GM18951 (cell line): ENCODE results near the gene GIGYF1.
"Not testable (repeated sequence)": the region's sequence is repeated elsewhere in the genome, so short reads cannot be mapped to it uniquely, and the experiment has no call there.

Experiments
- POLR2A ChIP-seq: IDR thresholded peaks from 4 replicates; pipeline ENCODE4 v1.6.1; 2011; ENCODE audit warnings: mild to moderate bottlenecking; ENCODE audit not compliant: insufficient read length, insufficient read depth; ENCODE audit errors: extremely low read depth
- in situ Hi-C: fragments of 300-500 bp; cut with MboI; formaldehyde crosslinking; loops from one replicate; pipeline ENCODE4 v1.12.0; 2022; ENCODE audit warnings: low sequenced_read_pairs, mixed read lengths, inconsistent platforms; ENCODE audit not compliant: unreplicated experiment

The GIGYF1 gene

GRCh38 chr7:100667331-100668068, 26.6 kb downstream of the GIGYF1 start:
- in situ Hi-C loops: no loop called here
- no peak for TF ChIP-seq POLR2A

DNA sequence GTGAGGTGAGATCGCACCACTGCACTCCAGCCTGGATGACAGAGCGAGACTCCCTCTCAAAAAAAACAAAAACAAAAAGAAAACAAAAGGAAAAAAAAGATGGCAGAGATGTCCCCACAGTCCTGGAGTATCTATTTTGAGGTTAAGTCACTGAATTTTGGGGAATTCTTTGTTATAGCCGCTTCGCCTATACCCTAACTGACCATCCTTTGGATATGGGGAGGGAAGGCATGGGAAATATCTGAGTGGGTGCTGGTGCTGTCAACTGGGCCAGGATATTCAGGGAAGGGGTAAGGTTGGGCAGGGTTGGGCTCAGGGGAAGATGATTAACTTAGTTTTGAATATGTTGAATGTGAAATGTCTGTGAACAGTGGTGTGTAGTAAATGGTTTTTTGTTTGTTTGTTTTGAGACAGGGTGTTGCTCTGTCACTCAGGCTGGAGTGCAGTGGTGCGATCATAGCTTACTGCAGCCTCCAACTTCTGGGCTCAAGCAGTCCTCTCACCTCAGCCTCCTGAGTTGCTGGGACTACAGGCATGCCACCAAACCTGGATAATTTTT, 28.8 kb downstream of the GIGYF1 start:
- in situ Hi-C loops: no loop called here
- TF ChIP-seq POLR2A: no peak

DNA sequence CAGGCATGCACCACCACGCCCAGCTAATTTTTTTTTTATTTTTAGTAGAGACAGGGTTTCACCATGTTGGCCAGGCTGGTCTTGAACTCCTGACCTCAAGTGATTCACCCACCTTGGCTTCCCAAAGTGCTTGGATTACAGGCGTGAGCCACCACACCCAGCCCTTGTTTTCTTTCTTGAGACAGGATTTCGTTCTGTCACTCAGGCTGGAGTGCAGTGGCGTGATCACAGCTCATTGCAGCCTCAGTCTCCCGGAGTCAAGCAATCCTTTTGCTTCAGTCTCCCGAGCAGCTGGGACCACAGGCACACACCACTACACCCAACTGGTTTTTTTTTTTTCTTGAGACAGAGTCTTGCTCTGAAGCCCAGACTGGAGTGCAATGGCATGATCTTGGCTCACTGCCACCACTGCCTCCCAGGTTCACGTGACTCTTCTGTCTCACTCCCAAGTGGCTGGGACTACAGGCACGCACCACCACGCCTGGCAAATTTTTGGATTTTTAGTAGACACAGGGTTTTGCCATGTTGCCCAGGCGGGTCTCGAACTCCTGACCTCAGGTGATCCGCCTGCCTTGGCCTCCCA, 31.8 kb downstream of the GIGYF1 start:
- in situ Hi-C loops: not testable (repeated sequence)

DNA sequence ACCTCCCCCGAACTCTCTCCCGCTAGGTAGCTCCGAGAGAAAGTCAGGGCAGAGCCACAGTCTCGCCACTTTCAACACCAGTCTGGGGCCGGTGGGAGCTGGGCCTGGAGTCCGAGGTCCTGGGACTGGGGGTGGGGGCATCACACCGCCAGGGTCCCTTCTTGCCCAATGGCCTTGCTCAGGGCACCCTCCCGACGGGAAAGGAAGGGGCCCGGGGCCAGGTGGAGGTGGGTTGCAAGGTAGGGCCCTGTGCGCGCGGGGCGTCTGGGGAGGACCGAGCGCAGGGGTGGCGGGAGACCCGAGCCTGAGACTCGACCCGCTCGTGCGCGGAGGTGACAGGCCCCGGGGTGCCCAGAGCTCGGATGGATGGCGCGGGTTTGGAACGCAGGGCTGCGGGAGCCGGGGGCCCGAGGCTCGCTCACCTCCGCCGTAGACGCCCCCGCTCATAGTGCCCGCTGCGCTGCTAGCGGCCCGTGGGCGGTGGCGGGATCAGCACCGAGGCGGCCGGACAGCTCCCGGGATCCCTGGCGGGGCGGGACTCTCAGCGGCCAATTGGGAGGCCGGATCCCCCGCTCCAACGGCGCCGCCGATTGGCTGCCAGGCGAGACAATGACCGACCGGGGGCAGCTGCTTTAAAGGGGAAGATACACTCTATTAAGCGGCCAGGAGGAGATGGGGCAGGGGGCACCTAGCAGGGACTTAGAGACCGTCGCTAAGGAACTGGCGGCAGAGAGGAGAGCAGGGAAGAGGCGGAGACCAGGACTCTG, 38.0 kb downstream of the GIGYF1 start, which contains the start of gene ACTL6B:
ACTL6B (minus strand) TSS at position 541 of the 767 bp plus-strand sequence; CDS start at position 447, 94 bp downstream.
- TF ChIP-seq POLR2A: no peak
- in situ Hi-C loops: no loop called here

DNA sequence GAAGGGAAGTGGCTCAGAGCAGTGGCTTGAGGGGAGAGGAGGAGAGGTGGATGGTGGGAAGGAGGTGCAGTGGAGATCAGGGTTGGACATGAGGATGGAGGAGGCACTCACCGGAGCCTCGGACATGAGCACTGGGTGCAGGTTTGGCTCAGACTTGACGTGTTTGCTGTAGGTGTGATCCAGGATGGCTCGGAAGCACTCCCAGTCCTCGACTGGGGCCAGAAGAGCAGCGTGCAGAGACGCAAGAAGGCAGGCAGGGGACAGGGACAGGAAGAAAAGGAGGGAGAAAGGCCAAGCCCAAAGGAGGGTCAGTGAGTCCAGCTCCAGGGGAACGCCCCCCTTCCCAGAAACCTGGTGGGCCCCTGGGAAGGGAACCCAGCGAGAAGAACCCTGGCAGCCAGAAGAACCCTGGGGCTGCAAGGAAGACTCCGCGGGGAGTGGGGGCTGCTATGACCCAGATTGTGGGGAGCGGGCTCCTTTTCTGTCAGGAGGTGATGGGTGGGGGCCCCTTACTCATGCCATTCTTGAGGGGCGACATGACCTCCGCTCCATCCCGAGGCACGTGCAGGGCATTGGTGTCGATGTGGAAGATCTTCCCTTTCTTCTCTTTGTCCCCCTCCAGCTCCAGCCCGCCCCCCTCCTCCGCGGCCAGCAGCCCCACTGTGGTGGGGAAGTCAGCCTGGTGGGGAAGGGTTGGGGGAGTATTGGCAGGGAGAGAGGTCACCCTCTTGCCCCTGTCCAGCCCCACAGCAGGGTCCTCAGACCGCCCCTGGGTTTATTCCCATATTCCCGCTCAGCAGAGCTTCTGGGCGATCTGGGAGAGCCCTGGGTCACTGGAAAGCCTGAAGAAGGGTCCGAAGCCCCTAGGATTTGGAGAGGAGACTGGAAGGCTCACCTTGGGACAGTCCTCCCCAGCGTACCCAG, 38.9 kb downstream of the GIGYF1 start:
- TF ChIP-seq POLR2A: no peak
- in situ Hi-C loops: no loop called here

- in situ Hi-C loops: no loop called here
- no peak for TF ChIP-seq POLR2A
These were observed 44.1 kb downstream of the GIGYF1 start for GRCh38 chr7:100649826-100650565.

GRCh38 chr7:100642534-100642907, 51.5 kb downstream of the GIGYF1 start:
- in situ Hi-C loops: no loop called here
- no peak for TF ChIP-seq POLR2A

GRCh38 chr7:100641860-100642533, 52.1 kb downstream of the GIGYF1 start:
- TF ChIP-seq POLR2A: no peak
- in situ Hi-C loops: no loop called here

GRCh38 chr7:100641463-100641859, 52.6 kb downstream of the GIGYF1 start, which contains the start of gene TFR2:
Gene TFR2 (minus strand): TSS chr7:100641552. CDS start chr7:100641509, 43 bp downstream.
- in situ Hi-C loops: no loop called here
- no peak for TF ChIP-seq POLR2A

DNA sequence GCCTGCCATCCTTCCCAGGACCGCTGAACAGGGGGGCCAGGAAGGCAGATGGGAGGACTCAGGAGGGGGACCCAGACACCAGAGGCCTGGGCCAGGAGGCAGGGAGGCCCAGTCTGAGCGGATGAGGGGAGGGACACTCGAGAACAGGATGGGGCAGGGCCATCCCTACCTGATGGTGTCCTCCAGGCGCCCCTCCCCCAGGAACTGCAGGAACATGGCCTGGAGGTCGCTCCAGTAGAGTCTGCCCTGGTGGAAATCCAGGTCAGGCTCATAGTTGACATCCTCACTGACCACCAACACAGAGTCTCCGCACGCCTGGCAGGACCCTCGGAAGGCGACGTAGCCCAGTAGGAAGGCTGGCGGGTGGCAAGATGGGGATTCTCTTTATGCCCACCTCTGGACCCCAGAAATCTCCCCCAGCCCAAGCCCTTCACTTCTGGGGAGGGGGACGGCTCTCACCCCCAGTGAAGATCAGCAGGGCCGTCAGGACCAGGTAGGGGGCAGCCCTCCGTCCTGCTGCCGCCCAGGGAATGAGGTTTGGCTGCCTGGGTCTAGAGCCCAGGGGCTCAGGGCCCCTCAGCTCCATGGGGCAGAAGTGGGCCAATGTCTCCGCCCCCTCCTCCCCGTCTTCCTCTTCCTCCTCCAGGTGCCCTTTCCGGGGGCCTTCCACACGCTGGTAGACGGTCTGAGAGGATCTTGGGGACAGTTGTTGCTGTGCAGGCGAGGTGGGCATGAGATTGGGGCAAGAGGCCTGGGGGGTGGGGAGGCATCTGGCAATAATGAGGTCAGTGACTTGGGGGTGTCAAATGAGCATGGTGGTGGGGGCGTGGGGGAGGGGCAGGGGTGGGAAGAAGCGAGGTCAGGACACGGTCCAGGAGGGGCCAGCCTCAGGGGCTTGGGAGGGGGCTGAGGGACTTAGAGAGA, 53.3 kb downstream of the GIGYF1 start:
- in situ Hi-C loops: no loop called here

More for the DNA sequence above, 53.3 kb downstream of the GIGYF1 start:
- no peak for TF ChIP-seq POLR2A
